Activated naive CD8-positive, alpha-beta T cell (primary cell): ENCODE data around the gene GMPR.
"Not testable (repeated sequence)": the region's sequence is repeated elsewhere in the genome, so short reads cannot be mapped to it uniquely, and the experiment has no call there.

Source experiments
- H3K27ac Mint-ChIP-seq: one replicate; pipeline ENCODE4 v1.8.0; 2021; ENCODE audit warnings: mixed read lengths
- H3K27me3 Mint-ChIP-seq: one replicate; pipeline ENCODE4 v1.8.0; 2021; ENCODE audit warnings: mixed read lengths
- H3K36me3 Mint-ChIP-seq: one replicate; pipeline ENCODE4 v1.8.0; 2021; ENCODE audit warnings: mixed read lengths
- H3K4me1 Mint-ChIP-seq: one replicate; pipeline ENCODE4 v1.8.0; 2021; ENCODE audit warnings: low read depth, mixed read lengths
- H3K4me3 Mint-ChIP-seq: one replicate; pipeline ENCODE4 v1.8.0; 2021; ENCODE audit warnings: mild to moderate bottlenecking, mixed read lengths
- H3K9me3 Mint-ChIP-seq: one replicate; pipeline ENCODE4 v1.8.0; 2021; ENCODE audit warnings: low read depth, mixed read lengths

GMPR gene

GRCh38 chr6:16252686-16253299 lies 14.4 kb downstream of the GMPR start:
- Mint-ChIP-seq H3K27me3 (no peaks in the 10 kb centered on the region), H3K9me3 (no peaks in the 10 kb centered on the region), H3K4me3 (no peak overlapping the region), H3K36me3 (peaks cover 14% of the 10 kb centered on the region), H3K27ac (no peak overlapping the region), H3K4me1 (no peaks in the 10 kb centered on the region)

GRCh38 chr6:16253399-16254144 lies 15.2 kb downstream of the GMPR start:
- H3K4me1 Mint-ChIP-seq: no peaks in the 10 kb centered on the region
- no peak overlapping the region for H3K4me3 Mint-ChIP-seq
- no peaks in the 10 kb centered on the region for H3K9me3 Mint-ChIP-seq
- H3K27ac Mint-ChIP-seq: no peak overlapping the region
- H3K27me3 Mint-ChIP-seq: no peaks in the 10 kb centered on the region
- peaks cover 14% of the 10 kb centered on the region for H3K36me3 Mint-ChIP-seq

GRCh38 chr6:16254535-16254934 lies 16.1 kb downstream of the GMPR start:
- H3K4me1 Mint-ChIP-seq: no peaks in the 10 kb centered on the region
- no peaks in the 10 kb centered on the region for H3K27me3 Mint-ChIP-seq
- peaks cover 14% of the 10 kb centered on the region for H3K36me3 Mint-ChIP-seq
- H3K27ac Mint-ChIP-seq: no peak overlapping the region
- H3K9me3 Mint-ChIP-seq: no peaks in the 10 kb centered on the region
- no peak overlapping the region for H3K4me3 Mint-ChIP-seq

- Mint-ChIP-seq H3K4me3 (no peak overlapping the region), H3K36me3 (peaks cover 12% of the 10 kb centered on the region), H3K27ac (no peak overlapping the region), H3K4me1 (no peaks in the 10 kb centered on the region), H3K27me3 (no peaks in the 10 kb centered on the region), H3K9me3 (no peaks in the 10 kb centered on the region)
These were observed 18.4 kb downstream of the GMPR start for GRCh38 chr6:16256781-16257180.

GRCh38 chr6:16257999-16258708 lies 19.8 kb downstream of the GMPR start:
- Mint-ChIP-seq H3K9me3 (no peaks in the 10 kb centered on the region), H3K4me3 (no peak overlapping the region), H3K27ac (no peak overlapping the region), H3K4me1 (no peaks in the 10 kb centered on the region), H3K27me3 (no peaks in the 10 kb centered on the region), H3K36me3 (peaks cover 10% of the 10 kb centered on the region)

GRCh38 chr6:16258709-16259075 lies 20.3 kb downstream of the GMPR start:
- H3K36me3 Mint-ChIP-seq: peaks cover 10% of the 10 kb centered on the region
- no peaks in the 10 kb centered on the region for H3K4me1 Mint-ChIP-seq
- no peak overlapping the region for H3K27ac Mint-ChIP-seq
- no peaks in the 10 kb centered on the region for H3K27me3 Mint-ChIP-seq
- H3K9me3 Mint-ChIP-seq: no peaks in the 10 kb centered on the region
- no peak overlapping the region for H3K4me3 Mint-ChIP-seq

- H3K27me3 Mint-ChIP-seq, H3K4me1 Mint-ChIP-seq, H3K36me3 Mint-ChIP-seq, H3K9me3 Mint-ChIP-seq, H3K4me3 Mint-ChIP-seq, H3K27ac Mint-ChIP-seq: not testable (repeated sequence)
These were observed 21.2 kb downstream of the GMPR start for GRCh38 chr6:16259604-16260003.

- H3K4me1 Mint-ChIP-seq, H3K36me3 Mint-ChIP-seq, H3K27ac Mint-ChIP-seq, H3K4me3 Mint-ChIP-seq, H3K9me3 Mint-ChIP-seq, H3K27me3 Mint-ChIP-seq: not testable (repeated sequence)
These were observed 22.2 kb downstream of the GMPR start for GRCh38 chr6:16260602-16261001.

- H3K4me3 Mint-ChIP-seq, H3K36me3 Mint-ChIP-seq, H3K27me3 Mint-ChIP-seq, H3K4me1 Mint-ChIP-seq, H3K27ac Mint-ChIP-seq, H3K9me3 Mint-ChIP-seq: not testable (repeated sequence)
These were observed 24.4 kb downstream of the GMPR start for GRCh38 chr6:16262773-16263172.

- not testable (repeated sequence) for H3K9me3 Mint-ChIP-seq, H3K4me3 Mint-ChIP-seq, H3K27me3 Mint-ChIP-seq, H3K36me3 Mint-ChIP-seq, H3K4me1 Mint-ChIP-seq, H3K27ac Mint-ChIP-seq
These were observed 25.2 kb downstream of the GMPR start for GRCh38 chr6:16263464-16264099.

GRCh38 chr6:16264785-16265184 lies 26.4 kb downstream of the GMPR start:
- Mint-ChIP-seq H3K27ac (no peak overlapping the region), H3K4me1 (no peaks in the 10 kb centered on the region), H3K4me3 (no peak overlapping the region), H3K27me3 (no peaks in the 10 kb centered on the region), H3K9me3 (no peaks in the 10 kb centered on the region), H3K36me3 (no peaks in the 10 kb centered on the region)

- H3K36me3 Mint-ChIP-seq: no peaks in the 10 kb centered on the region
- H3K27ac Mint-ChIP-seq: no peak overlapping the region
- H3K27me3 Mint-ChIP-seq: no peaks in the 10 kb centered on the region
- H3K4me1 Mint-ChIP-seq: no peaks in the 10 kb centered on the region
- H3K4me3 Mint-ChIP-seq: no peak overlapping the region
- H3K9me3 Mint-ChIP-seq: no peaks in the 10 kb centered on the region
These were observed 27.3 kb downstream of the GMPR start for GRCh38 chr6:16265351-16266341.

- H3K36me3 Mint-ChIP-seq: no peaks in the 10 kb centered on the region
- no peaks in the 10 kb centered on the region for H3K27me3 Mint-ChIP-seq
- no peaks in the 10 kb centered on the region for H3K9me3 Mint-ChIP-seq
- no peak overlapping the region for H3K27ac Mint-ChIP-seq
- H3K4me3 Mint-ChIP-seq: no peak overlapping the region
- H3K4me1 Mint-ChIP-seq: no peaks in the 10 kb centered on the region
These were observed 29.3 kb downstream of the GMPR start for GRCh38 chr6:16267428-16268263.
